ENCODE data around the gene HBP1.

GRCh38 chr7:107212725-107213124, 43.9 kb downstream of the HBP1 start:
- TF ChIP-seq, protein P1, sequence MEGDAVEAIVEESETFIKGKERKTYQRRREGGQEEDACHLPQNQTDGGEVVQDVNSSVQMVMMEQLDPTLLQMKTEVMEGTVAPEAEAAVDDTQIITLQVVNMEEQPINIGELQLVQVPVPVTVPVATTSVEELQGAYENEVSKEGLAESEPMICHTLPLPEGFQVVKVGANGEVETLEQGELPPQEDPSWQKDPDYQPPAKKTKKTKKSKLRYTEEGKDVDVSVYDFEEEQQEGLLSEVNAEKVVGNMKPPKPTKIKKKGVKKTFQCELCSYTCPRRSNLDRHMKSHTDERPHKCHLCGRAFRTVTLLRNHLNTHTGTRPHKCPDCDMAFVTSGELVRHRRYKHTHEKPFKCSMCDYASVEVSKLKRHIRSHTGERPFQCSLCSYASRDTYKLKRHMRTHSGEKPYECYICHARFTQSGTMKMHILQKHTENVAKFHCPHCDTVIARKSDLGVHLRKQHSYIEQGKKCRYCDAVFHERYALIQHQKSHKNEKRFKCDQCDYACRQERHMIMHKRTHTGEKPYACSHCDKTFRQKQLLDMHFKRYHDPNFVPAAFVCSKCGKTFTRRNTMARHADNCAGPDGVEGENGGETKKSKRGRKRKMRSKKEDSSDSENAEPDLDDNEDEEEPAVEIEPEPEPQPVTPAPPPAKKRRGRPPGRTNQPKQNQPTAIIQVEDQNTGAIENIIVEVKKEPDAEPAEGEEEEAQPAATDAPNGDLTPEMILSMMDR (IDR thresholded peaks at IDR 0.05) = no peak
- TF ChIP-seq POLR2AphosphoS5 (IDR thresholded peaks at IDR 0.05) = no peak
